Uterus (tissue), 4 donors: ENCODE data around the gene PLEKHB2. TPM values are rescaled to one million over a fixed set of nuclear protein-coding genes. Genes with fewer than 3 reads are reported as not detected.

Source experiments
- DNase-seq, 2 donors: peaks; one replicate each; pipeline ENCODE4 v3.0.0-alpha.2; 2019 to 2020
- H3K27ac ChIP-seq, 2 donors: fragments of 200-600 bp; sonication (generic); 1 replicate in 1 of 2; 2 replicates in 1 of 2; pipeline ENCODE4 v1.5.1; 2016 to 2018
- H3K27me3 ChIP-seq, 2 donors: fragments of 200-600 bp; sonication (generic); one replicate each; pipeline ENCODE4 v1.5.1; 2018 to 2019; ENCODE audit warnings: control low read depth in 1 of 2
- H3K36me3 ChIP-seq, 2 donors: fragments of 200-600 bp; sonication (generic); one replicate each; pipeline ENCODE4 v1.5.1; 2019; ENCODE audit warnings: control low read depth in 1 of 2
- H3K4me1 ChIP-seq, 2 donors: fragments of 200-600 bp; sonication (generic); one replicate each; pipeline ENCODE4 v1.5.1; 2018 to 2019; ENCODE audit warnings: control low read depth in 1 of 2
- H3K4me3 ChIP-seq, 2 donors: fragments of 200-600 bp; sonication (generic); 1 replicate in 1 of 2; 2 replicates in 1 of 2; pipeline ENCODE4 v1.5.1; 2018 to 2019; ENCODE audit warnings: mild to moderate bottlenecking in 1 of 2
- H3K9me3 ChIP-seq, 2 donors: fragments of 200-600 bp; sonication (generic); one replicate each; pipeline ENCODE4 v1.5.1; 2019; ENCODE audit warnings: control low read depth in 1 of 2
- CTCF ChIP-seq, 4 experiments: fragments of 200-600 bp in 2 of 4; fragments of 450-650 bp in 2 of 4; sonication (generic) in 2 of 4; IDR thresholded peaks; one replicate each; pipeline ENCODE4 v1.5.1; 2016 to 2019; ENCODE audit warnings: antibody characterized with exemption in 4 of 4, mild to moderate bottlenecking in 2 of 4, moderate library complexity in 1 of 4
- POLR2A ChIP-seq, 2 donors: fragments of 450-650 bp; IDR thresholded peaks; one replicate each; pipeline ENCODE4 v1.6.1; 2016; ENCODE audit warnings: antibody characterized with exemption in 2 of 2, mild to moderate bottlenecking in 1 of 2, moderate library complexity in 1 of 2
- intact Hi-C: fragments of 100-400 bp; cut with DNase I; formaldehyde crosslinking; loops from one replicate; pipeline ENCODE4 v1.15.1; 2023; ENCODE audit warnings: low total_unique reads
- total RNA-seq, 4 donors: library from RNA; depleted of rRNA in 3 of 4; stranded (reverse); fragments of >200 nt in 3 of 4; gene quantifications; one replicate each; pipeline versions ENCODE4 v1.1.0 to v1.2.4, GENCODE V29; 2014 to 2023
- donor health status: DM: yes; HTN: yes; CAD: no.

PLEKHB2 gene
- total RNA-seq, 4 donors from 2014 or later: 11.8 to 58.9 (median 17.9) TPM

GRCh38 chr2:131092458-131093005 lies 12.6 kb upstream of the PLEKHB2 start:
- intact Hi-C loops: no loop called here
- H3K36me3 ChIP-seq: no peaks in the 10 kb centered on the region
- H3K27me3 ChIP-seq: no peaks in the 10 kb centered on the region
- DNase-seq: no peak
- H3K4me1 ChIP-seq: peaks cover 3% of the 10 kb centered on the region in 2 donors
- H3K9me3 ChIP-seq: no peaks in the 10 kb centered on the region
- H3K27ac ChIP-seq: peak overlapping the region; percentile 93 to 96
- TF ChIP-seq CTCF (IDR thresholded peaks at IDR 0.05): no peak
- no peak for TF ChIP-seq POLR2A (IDR thresholded peaks at IDR 0.05)
- peak overlapping the region; percentile 55 to 66 for H3K4me3 ChIP-seq

GRCh38 chr2:131093006-131093695 lies 12.0 kb upstream of the PLEKHB2 start, which contains the start of gene FAM168B:
FAM168B (minus strand) TSS chr2:131093460; CDS start chr2:131082646, 10,814 bp downstream.
- H3K27me3 ChIP-seq: no peaks in the 10 kb centered on the region
- peak within 1 kb of the TSS; percentile 93 to 96 for H3K27ac ChIP-seq
- no peaks in the 10 kb centered on the region for H3K36me3 ChIP-seq
- peak; percentile 80 to 90 for DNase-seq
- no peaks in the 10 kb centered on the region for H3K9me3 ChIP-seq
- peaks cover 3% of the 10 kb centered on the region in 2 donors for H3K4me1 ChIP-seq
- intact Hi-C loops: no loop called here
- H3K4me3 ChIP-seq: peak within 1 kb of the TSS; percentile 55 to 66
- TF ChIP-seq POLR2A (IDR thresholded peaks at IDR 0.05): peak; percentile 76 to 98
- peak in 1 of 4 experiments; percentile 20 for TF ChIP-seq CTCF (IDR thresholded peaks at IDR 0.05)

- no peaks in the 10 kb centered on the region for H3K27me3 ChIP-seq
- TF ChIP-seq CTCF (IDR thresholded peaks at IDR 0.05): no peak
- no peak for TF ChIP-seq POLR2A (IDR thresholded peaks at IDR 0.05)
- no peaks in the 10 kb centered on the region for H3K36me3 ChIP-seq
- intact Hi-C loops: no loop called here
- no peak for DNase-seq
- no peaks in the 10 kb centered on the region for H3K9me3 ChIP-seq
- H3K4me1 ChIP-seq: peaks cover 3% of the 10 kb centered on the region in 2 donors
- H3K4me3 ChIP-seq: peak overlapping the region; percentile 55 to 66
- peak overlapping the region; percentile 93 to 96 for H3K27ac ChIP-seq
Measured at GRCh38 chr2:131093696-131094462, 11.3 kb upstream of the PLEKHB2 start.

- TF ChIP-seq CTCF (IDR thresholded peaks at IDR 0.05) (no peak), POLR2A (IDR thresholded peaks at IDR 0.05) (no peak)
- Histone ChIP-seq H3K36me3 (no peaks in the 10 kb centered on the region), H3K27me3 (no peaks in the 10 kb centered on the region), H3K4me1 (peaks cover 3% of the 10 kb centered on the region in 2 donors), H3K27ac (no peak overlapping the region), H3K9me3 (no peaks in the 10 kb centered on the region), H3K4me3 (no peak overlapping the region)
- intact Hi-C loops: no loop called here
- no peak for DNase-seq
Measured at GRCh38 chr2:131094463-131095281, 10.5 kb upstream of the PLEKHB2 start.
